SK-N-SH (cell line): Measurements from ENCODE around the gene GNG14. TPM values are rescaled to one million over a fixed set of nuclear protein-coding genes. Genes with fewer than 3 reads are reported as not detected.

Experiments
- CTCF ChIA-PET: fragments of 300-600, 350-600 bp; formaldehyde crosslinking; extraction: SDS; loops from one replicate; lab custom pipeline; 2021; lab: Yijun Ruan, JAX
- POLR2A ChIA-PET: fragments of 350-600 bp; sonication (Branson Sonifier 250); formaldehyde crosslinking; extraction: SDS; loops from one replicate; lab custom pipeline; 2020; ENCODE audit warnings: antibody characterized with exemption, inconsistent platforms; lab: Yijun Ruan, JAX
- DNase-seq: peaks from one replicate; pipeline ENCODE4 v3.0.0; 2012
- H2AFZ ChIP-seq: fragments of 200-600 bp; sonication (generic); 2 replicates; pipeline ENCODE4 v1.8.1; 2016; ENCODE audit warnings: antibody characterized with exemption, mild to moderate bottlenecking, low read depth
- H3F3A ChIP-seq: fragments of 200-600 bp; sonication (generic); replicated peaks from 2 replicates; pipeline ENCODE3; 2016; ENCODE audit warnings: antibody characterized with exemption, mild to moderate bottlenecking; ENCODE audit not compliant: insufficient read depth
- H3K27ac ChIP-seq, 2 experiments: fragments of 200-500 bp in 1 of 2; fragments of 200-600 bp in 1 of 2; sonication (Bioruptor generic) in 1 of 2; sonication (generic), shearing (Covaris generic) in 1 of 2; 2 replicates each; pipeline versions ENCODE4 v1.5.1 to v1.6.1; 2014 to 2016; ENCODE audit warnings: low read depth in 2 of 2, inconsistent platforms in 1 of 2, low read length in 1 of 2, mild to moderate bottlenecking in 1 of 2, mixed read lengths in 1 of 2
- H3K27me3 ChIP-seq: fragments of 200-600 bp; sonication (generic), shearing (Covaris generic); 2 replicates; pipeline ENCODE4 v1.6.1; 2016; ENCODE audit warnings: mixed run types; ENCODE audit not compliant: insufficient read depth
- H3K36me3 ChIP-seq, 2 experiments: fragments of 200-500 bp in 1 of 2; fragments of 200-600 bp in 1 of 2; sonication (Bioruptor generic) in 1 of 2; sonication (generic) in 1 of 2; replicated peaks in 1 of 2; 2 replicates each; pipeline versions ENCODE3 to v1.5.1; 2014 to 2016; ENCODE audit warnings: low read length in 1 of 2, mild to moderate bottlenecking in 1 of 2; ENCODE audit not compliant: insufficient read depth in 2 of 2, control insufficient read depth in 1 of 2
- H3K4me1 ChIP-seq, 2 experiments: fragments of 200-500 bp in 1 of 2; fragments of 200-600 bp in 1 of 2; sonication (Bioruptor generic) in 1 of 2; sonication (generic), shearing (Covaris generic) in 1 of 2; 2 replicates each; pipeline versions ENCODE4 v1.5.1 to v1.6.1; 2014 to 2016; ENCODE audit warnings: low read depth in 1 of 2, low read length in 1 of 2, mixed run types in 1 of 2; ENCODE audit not compliant: insufficient read depth in 2 of 2, control insufficient read depth in 1 of 2
- H3K4me2 ChIP-seq: fragments of 200-600 bp; sonication (generic), shearing (Covaris generic); 2 replicates; pipeline ENCODE4 v1.6.1; 2017; ENCODE audit warnings: mixed run types
- H3K4me3 ChIP-seq, 2 experiments: fragments of 200-500 bp in 1 of 2; fragments of 200-600 bp in 1 of 2; sonication (Bioruptor generic) in 1 of 2; sonication (generic), shearing (Covaris generic) in 1 of 2; 2 replicates each; pipeline versions ENCODE4 v1.5.1 to v1.8.1; 2014 to 2016; ENCODE audit warnings: low read depth in 2 of 2, inconsistent platforms in 1 of 2, low read length in 1 of 2, mild to moderate bottlenecking in 1 of 2, mixed read lengths in 1 of 2, moderate library complexity in 1 of 2
- H3K79me2 ChIP-seq: fragments of 200-600 bp; sonication (generic); 2 replicates; pipeline ENCODE4 v1.8.1; 2017; ENCODE audit warnings: mild to moderate bottlenecking; ENCODE audit not compliant: insufficient read depth
- H3K9ac ChIP-seq: fragments of 200-600 bp; sonication (generic); 2 replicates; pipeline ENCODE4 v1.6.1; 2017; ENCODE audit warnings: mixed run types
- H3K9me2 ChIP-seq: fragments of 200-600 bp; sonication (generic); 2 replicates; pipeline ENCODE4 v1.6.1; 2017; ENCODE audit warnings: mixed run types
- H3K9me3 ChIP-seq: fragments of 200-600 bp; sonication (generic); 2 replicates; pipeline ENCODE4 v1.6.1; 2017; ENCODE audit warnings: mixed run types, mild to moderate bottlenecking, moderate library complexity
- H4K20me1 ChIP-seq: fragments of 200-600 bp; sonication (generic); 2 replicates; pipeline ENCODE4 v1.6.1; 2017; ENCODE audit warnings: mild to moderate bottlenecking, mixed run types; ENCODE audit not compliant: insufficient read depth
- ELF1 ChIP-seq: IDR thresholded peaks from 2 replicates; pipeline ENCODE4 v1.4.0; 2012
- FOXJ3 ChIP-seq: sonication (generic); formaldehyde crosslinking; IDR thresholded peaks from 2 replicates; pipeline ENCODE4 v1.5.1; 2020; ENCODE audit warnings: mild to moderate bottlenecking, missing genetic modification reagents
- GABPA ChIP-seq: IDR thresholded peaks from 2 replicates; pipeline ENCODE4 v1.4.0; 2012; ENCODE audit warnings: low read depth, mild to moderate bottlenecking
- MXI1 ChIP-seq: IDR thresholded peaks from 2 replicates; pipeline ENCODE4 v1.6.1; 2012; ENCODE audit warnings: mild to moderate bottlenecking, low read depth, low read length, improper control_type of control experiment
- NRF1 ChIP-seq: IDR thresholded peaks from 2 replicates; pipeline ENCODE4 v1.6.1; 2012; ENCODE audit warnings: low read depth, mild to moderate bottlenecking, low read length
- RCOR1 ChIP-seq: fragments of 150-350 bp; IDR thresholded peaks from 2 replicates; pipeline ENCODE4 v1.6.1; 2017; ENCODE audit warnings: antibody characterized with exemption, low read length
- RXRA ChIP-seq: IDR thresholded peaks from 2 replicates; pipeline ENCODE4 v1.4.0; 2012; ENCODE audit warnings: low read depth, mild to moderate bottlenecking, borderline replicate concordance
- SIN3A ChIP-seq: IDR thresholded peaks from 2 replicates; pipeline ENCODE4 v1.6.1; 2012; ENCODE audit warnings: low read depth, mild to moderate bottlenecking, low read length, moderate library complexity, borderline replicate concordance
- SMC3 ChIP-seq: IDR thresholded peaks from 2 replicates; pipeline ENCODE4 v1.6.1; 2012; ENCODE audit warnings: low read depth, low read length, improper control_type of control experiment
- TAF1 ChIP-seq: IDR thresholded peaks from 2 replicates; pipeline ENCODE4 v1.6.1; 2012; ENCODE audit warnings: low read depth, mild to moderate bottlenecking, low read length, moderate library complexity, borderline replicate concordance
- TCF12 ChIP-seq: IDR thresholded peaks from 2 replicates; pipeline ENCODE4 v1.4.0; 2012
- WGBS: methylation state at CpG from one replicate; pipeline ENCODE4 v1.1.6; 2017; ENCODE audit warnings: low lambda C conversion rate; 5-methylcytosine and 5-hydroxymethylcytosine counted together
- polyA plus RNA-seq, 3 experiments: library from polyadenylated mRNA; depleted of rRNA; stranded (reverse); fragments of >200 nt; gene quantifications; 2 replicates each; pipeline ENCODE4 v1.2.3, GENCODE V29; 2012
- TF ChIP-seq, protein P1 (sequence below): IDR thresholded peaks from 2 replicates; pipeline ENCODE4; 2012
- TF ChIP-seq, protein P2 (sequence below): IDR thresholded peaks from 2 replicates; pipeline ENCODE4 v1.6.1; 2012; ENCODE audit warnings: mild to moderate bottlenecking, low read depth, low read length, moderate library complexity
- TF ChIP-seq, protein P3 (sequence below): IDR thresholded peaks from 2 replicates; pipeline ENCODE4 v1.4.0; 2012; ENCODE audit warnings: low read depth, borderline replicate concordance
- TF ChIP-seq, protein P4 (sequence below): IDR thresholded peaks from 2 replicates; pipeline ENCODE4 v1.4.0; 2012; ENCODE audit warnings: low read depth, borderline replicate concordance

GNG14 gene
- polyA plus RNA-seq, 1 of the 3 experiments (the other 2 are of a cell fraction) = not detected

DNA sequence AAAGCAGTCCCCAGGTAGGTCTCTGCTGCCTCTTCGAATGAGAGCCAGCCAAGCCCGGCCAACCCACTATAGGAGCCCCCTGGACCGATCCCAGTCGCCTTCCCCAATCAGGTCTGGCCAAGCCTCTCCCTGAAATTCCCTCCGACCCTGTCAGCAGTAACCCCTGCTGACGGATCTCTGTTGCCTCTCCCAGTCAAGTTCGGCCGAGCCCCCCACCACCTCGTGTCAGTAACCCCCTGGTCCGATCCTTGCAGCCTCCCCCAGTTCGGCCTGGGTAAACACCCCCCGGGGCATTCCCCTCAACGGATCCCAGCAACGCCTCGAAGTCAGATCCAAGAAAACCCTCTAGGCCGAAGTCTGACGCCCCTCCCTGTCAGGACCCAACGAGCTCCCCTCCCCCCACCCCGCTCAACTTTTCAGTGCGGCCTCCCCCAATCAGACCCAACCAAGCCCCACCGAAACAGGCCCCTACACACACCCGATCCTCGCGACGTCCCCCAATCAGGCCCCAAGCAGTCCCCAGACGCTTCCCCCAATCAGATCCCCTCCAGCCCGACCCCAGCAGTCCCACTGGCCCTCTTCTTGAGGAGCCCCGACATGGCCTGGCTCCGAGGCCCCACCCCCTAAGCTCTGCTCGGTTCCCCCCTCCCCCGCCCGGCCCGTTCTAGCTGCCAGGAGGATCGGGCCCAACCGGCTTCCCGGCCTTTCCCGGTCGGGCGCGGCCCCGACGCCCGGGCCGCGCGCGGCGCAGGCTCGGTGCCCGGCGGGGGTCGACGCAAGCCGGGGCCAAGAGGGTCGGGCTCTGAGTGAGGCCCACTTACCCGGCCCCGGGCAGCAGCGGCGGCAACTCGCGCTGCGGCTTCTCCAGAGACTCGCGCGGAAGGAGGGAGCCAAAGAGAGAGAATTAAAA is 34.1 kb downstream of the GNG14 start:
- Histone ChIP-seq H2AFZ (peak overlapping the region; percentile 66; the same call in 1 of the 2 replicates), H3K9me2 (no peaks in the 10 kb centered on the region), H3K27ac (peak overlapping the region; percentile 89), H3K79me2 (peaks cover 66% of the 10 kb centered on the region), H3F3A (peaks cover 14% of the 10 kb centered on the region), H3K9ac (peak overlapping the region; percentile 95), H3K4me2 (peak overlapping the region; percentile 99), H3K4me3 (peak overlapping the region; percentile 63 to 85), H3K27me3 (no peaks in the 10 kb centered on the region), H3K9me3 (no peaks in the 10 kb centered on the region), H3K36me3 (peaks cover 10 to 20% of the 10 kb centered on the region in 2 experiments), H3K4me1 (peaks cover 7 to 8% of the 10 kb centered on the region in 2 experiments; a peak in 3 of 4 replicates), H4K20me1 (no peaks in the 10 kb centered on the region)
- under 1% methylated on average over 32 of the region's 65 CpGs for WGBS
- CTCF ChIA-PET = interaction anchor here (0.7 to 3.8 kb wide), 9 partner anchors 9 to 126 kb away, joined by 3 to 25 read pairs (median 6); partner anchors contain the start of genes GET3 and TRIR
- peak; percentile 89 for DNase-seq
- TF ChIP-seq, protein P1, sequence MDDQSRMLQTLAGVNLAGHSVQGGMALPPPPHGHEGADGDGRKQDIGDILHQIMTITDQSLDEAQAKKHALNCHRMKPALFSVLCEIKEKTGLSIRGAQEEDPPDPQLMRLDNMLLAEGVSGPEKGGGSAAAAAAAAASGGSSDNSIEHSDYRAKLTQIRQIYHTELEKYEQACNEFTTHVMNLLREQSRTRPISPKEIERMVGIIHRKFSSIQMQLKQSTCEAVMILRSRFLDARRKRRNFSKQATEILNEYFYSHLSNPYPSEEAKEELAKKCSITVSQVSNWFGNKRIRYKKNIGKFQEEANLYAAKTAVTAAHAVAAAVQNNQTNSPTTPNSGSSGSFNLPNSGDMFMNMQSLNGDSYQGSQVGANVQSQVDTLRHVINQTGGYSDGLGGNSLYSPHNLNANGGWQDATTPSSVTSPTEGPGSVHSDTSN = peak; percentile 7; the same call in 1 of the 2 replicates
- no peak for TF ChIP-seq SMC3
- POLR2A ChIA-PET = interaction anchor here (0.7 to 1.7 kb wide), 13 partner anchors 12 to 131 kb away, joined by 3 to 5 read pairs (median 4); partner anchors contain the start of genes FBXW9, GET3, JUNB and MAN2B1

DNA sequence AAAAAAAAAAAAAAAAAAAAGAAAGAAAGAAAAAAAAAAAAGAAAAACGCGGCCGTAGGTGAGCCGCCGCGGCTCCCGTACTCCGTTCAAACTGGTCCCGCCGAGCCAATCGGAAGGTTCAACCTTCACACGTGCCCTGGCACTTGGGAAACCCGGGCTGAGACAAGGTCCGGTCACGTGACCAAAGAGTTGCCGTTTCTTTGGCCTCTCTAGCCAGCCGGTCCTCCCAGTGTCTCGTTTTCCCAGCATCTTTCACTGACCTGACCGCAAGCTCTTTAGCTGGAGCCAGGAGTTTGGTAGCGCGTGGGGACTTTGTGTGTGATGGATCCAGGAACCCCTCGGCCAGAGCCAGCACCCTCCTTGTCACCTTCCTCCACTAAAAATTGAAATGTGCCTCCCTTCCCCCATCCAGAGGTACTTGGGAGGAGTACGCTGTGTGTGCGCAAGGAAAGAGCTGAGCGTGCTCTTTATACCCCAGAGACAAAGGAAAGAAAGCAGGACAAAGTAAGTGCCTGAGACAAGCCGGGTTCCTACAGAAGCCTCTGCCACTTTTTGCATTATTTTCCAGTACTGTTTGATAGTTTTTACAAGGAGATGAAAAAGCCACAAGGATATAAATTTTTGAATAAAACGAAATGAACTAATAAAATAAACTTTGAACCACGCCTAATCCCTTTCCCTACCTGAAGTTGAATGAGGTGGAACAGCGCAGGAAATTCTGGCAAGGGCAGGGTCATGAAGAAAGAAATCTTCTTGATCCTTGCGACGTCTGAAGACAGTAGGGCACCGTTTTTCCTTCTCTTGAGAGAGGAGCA is 35.0 kb downstream of the GNG14 start:
- Histone ChIP-seq H2AFZ (peak overlapping the region; percentile 75), H3K9me2 (no peaks in the 10 kb centered on the region), H3K9me3 (no peaks in the 10 kb centered on the region), H3K36me3 (peaks cover 10 to 16% of the 10 kb centered on the region in 2 experiments), H3K27me3 (no peaks in the 10 kb centered on the region), H3K9ac (peak overlapping the region; percentile 95), H3K4me3 (peak overlapping the region; percentile 63 to 85), H3F3A (peaks cover 17% of the 10 kb centered on the region), H4K20me1 (no peaks in the 10 kb centered on the region), H3K79me2 (peaks cover 57% of the 10 kb centered on the region), H3K27ac (peak overlapping the region; percentile 89), H3K4me2 (peak overlapping the region; percentile 99), H3K4me1 (peaks cover 7 to 8% of the 10 kb centered on the region in 2 experiments; a peak in 3 of 4 replicates)
- 1% methylated on average over 29 of the region's 32 CpGs for WGBS
- DNase-seq = peak; percentile 96
- CTCF ChIA-PET = interaction anchor here (0.7 to 3.8 kb wide), 10 partner anchors 10 to 125 kb away, joined by 3 to 25 read pairs (median 4); partner anchors contain the start of genes GET3 and TRIR
- POLR2A ChIA-PET = interaction anchor here (0.6 to 1.7 kb wide), 13 partner anchors 9 to 223 kb away, joined by 3 to 6 read pairs (median 3); partner anchors contain the start of genes FBXW9, GET3, JUNB and RAD23A
- TF ChIP-seq, protein P2, sequence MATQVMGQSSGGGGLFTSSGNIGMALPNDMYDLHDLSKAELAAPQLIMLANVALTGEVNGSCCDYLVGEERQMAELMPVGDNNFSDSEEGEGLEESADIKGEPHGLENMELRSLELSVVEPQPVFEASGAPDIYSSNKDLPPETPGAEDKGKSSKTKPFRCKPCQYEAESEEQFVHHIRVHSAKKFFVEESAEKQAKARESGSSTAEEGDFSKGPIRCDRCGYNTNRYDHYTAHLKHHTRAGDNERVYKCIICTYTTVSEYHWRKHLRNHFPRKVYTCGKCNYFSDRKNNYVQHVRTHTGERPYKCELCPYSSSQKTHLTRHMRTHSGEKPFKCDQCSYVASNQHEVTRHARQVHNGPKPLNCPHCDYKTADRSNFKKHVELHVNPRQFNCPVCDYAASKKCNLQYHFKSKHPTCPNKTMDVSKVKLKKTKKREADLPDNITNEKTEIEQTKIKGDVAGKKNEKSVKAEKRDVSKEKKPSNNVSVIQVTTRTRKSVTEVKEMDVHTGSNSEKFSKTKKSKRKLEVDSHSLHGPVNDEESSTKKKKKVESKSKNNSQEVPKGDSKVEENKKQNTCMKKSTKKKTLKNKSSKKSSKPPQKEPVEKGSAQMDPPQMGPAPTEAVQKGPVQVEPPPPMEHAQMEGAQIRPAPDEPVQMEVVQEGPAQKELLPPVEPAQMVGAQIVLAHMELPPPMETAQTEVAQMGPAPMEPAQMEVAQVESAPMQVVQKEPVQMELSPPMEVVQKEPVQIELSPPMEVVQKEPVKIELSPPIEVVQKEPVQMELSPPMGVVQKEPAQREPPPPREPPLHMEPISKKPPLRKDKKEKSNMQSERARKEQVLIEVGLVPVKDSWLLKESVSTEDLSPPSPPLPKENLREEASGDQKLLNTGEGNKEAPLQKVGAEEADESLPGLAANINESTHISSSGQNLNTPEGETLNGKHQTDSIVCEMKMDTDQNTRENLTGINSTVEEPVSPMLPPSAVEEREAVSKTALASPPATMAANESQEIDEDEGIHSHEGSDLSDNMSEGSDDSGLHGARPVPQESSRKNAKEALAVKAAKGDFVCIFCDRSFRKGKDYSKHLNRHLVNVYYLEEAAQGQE = peak; percentile 17
- TF ChIP-seq, protein P3, sequence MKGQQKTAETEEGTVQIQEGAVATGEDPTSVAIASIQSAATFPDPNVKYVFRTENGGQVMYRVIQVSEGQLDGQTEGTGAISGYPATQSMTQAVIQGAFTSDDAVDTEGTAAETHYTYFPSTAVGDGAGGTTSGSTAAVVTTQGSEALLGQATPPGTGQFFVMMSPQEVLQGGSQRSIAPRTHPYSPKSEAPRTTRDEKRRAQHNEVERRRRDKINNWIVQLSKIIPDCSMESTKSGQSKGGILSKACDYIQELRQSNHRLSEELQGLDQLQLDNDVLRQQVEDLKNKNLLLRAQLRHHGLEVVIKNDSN = peak; percentile 99
- TF ChIP-seq, protein P4, sequence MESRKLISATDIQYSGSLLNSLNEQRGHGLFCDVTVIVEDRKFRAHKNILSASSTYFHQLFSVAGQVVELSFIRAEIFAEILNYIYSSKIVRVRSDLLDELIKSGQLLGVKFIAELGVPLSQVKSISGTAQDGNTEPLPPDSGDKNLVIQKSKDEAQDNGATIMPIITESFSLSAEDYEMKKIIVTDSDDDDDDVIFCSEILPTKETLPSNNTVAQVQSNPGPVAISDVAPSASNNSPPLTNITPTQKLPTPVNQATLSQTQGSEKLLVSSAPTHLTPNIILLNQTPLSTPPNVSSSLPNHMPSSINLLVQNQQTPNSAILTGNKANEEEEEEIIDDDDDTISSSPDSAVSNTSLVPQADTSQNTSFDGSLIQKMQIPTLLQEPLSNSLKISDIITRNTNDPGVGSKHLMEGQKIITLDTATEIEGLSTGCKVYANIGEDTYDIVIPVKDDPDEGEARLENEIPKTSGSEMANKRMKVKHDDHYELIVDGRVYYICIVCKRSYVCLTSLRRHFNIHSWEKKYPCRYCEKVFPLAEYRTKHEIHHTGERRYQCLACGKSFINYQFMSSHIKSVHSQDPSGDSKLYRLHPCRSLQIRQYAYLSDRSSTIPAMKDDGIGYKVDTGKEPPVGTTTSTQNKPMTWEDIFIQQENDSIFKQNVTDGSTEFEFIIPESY = peak; percentile 53; the same call in 1 of the 2 replicates
- no peak; the same call in 1 of the 2 replicates for TF ChIP-seq TCF12
- TF ChIP-seq RCOR1 = 0 out of 2 replicates have a peak, but pooled peaks have one; percentile 33
- TF ChIP-seq NRF1 = 0 out of 2 replicates have a peak, but pooled peaks have one; percentile 16
- peak; percentile 89 for TF ChIP-seq SIN3A
- TF ChIP-seq ELF1 = peak; percentile 69; the same call in 1 of the 2 replicates
- no peak for TF ChIP-seq FOXJ3
- no peak for TF ChIP-seq RXRA
- TF ChIP-seq GABPA = peak; percentile 78
- TF ChIP-seq MXI1 = peak; percentile 90
- peak; percentile 80 for TF ChIP-seq TAF1
